Peyer's patch (tissue), 4 donors: Measurements from ENCODE around the gene PRICKLE1.

Source experiments
- CTCF ChIP-seq, 6 experiments: fragments of 450-650 bp in 4 of 6; fragments of 200-600 bp in 2 of 6; sonication (generic) in 1 of 6; IDR thresholded peaks; one replicate each; pipeline ENCODE4 v1.5.1; 2017 to 2019; ENCODE audit warnings: antibody characterized with exemption in 6 of 6, mild to moderate bottlenecking in 3 of 6, moderate library complexity in 1 of 6
- POLR2A ChIP-seq, 2 donors: fragments of 450-650 bp; IDR thresholded peaks; one replicate each; pipeline ENCODE4 v1.5.1; 2017; ENCODE audit warnings: antibody characterized with exemption in 2 of 2, mild to moderate bottlenecking in 2 of 2, moderate library complexity in 2 of 2

GRCh38 chr12:42546709-42547108 is 42.8 kb downstream of the PRICKLE1 start:
- TF ChIP-seq CTCF (IDR thresholded peaks at IDR 0.05) (no peak), POLR2A (IDR thresholded peaks at IDR 0.05) (no peak)
